ENCODE results near the gene PHF21A. TPM values are rescaled to one million over a fixed set of nuclear protein-coding genes. Genes with fewer than 3 reads are reported as not detected.

The PHF21A gene
- total RNA-seq, 1 donor from 2014 or later, result 49.6 TPM

GRCh38 chr11:45895553-45896259 lies 225.5 kb downstream of the PHF21A start:
- no peak overlapping the region for H3K4me3 Mint-ChIP-seq
- no peaks in the 10 kb centered on the region for H3K36me3 Mint-ChIP-seq
- no peaks in the 10 kb centered on the region for H3K9me3 Mint-ChIP-seq
- Histone ChIP-seq H3K27ac (no peak overlapping the region), H3K27me3 (peaks cover 5% of the 10 kb centered on the region), H4K20me1 (ENCODE audit: low read depth) (peaks cover 40% of the 10 kb centered on the region), H3K4me2 (peak overlapping the region; percentile 79), H3K36me3 (no peaks in the 10 kb centered on the region), H3K79me2 (ENCODE audit: low read depth) (no peaks in the 10 kb centered on the region), H2AFZ (replicated peaks) (no peak overlapping the region), H3K4me3 (no peak overlapping the region), H3F3A (ENCODE audit: low read depth) (peaks cover 29% of the 10 kb centered on the region), H3K9ac (no peak overlapping the region), H3K9me3 (ENCODE audit: low read depth) (no peaks in the 10 kb centered on the region), H3K4me1 (peaks cover 31% of the 10 kb centered on the region)
- H3K27me3 Mint-ChIP-seq (ENCODE audit: insufficient read depth, low read depth), result peaks cover 8% of the 10 kb centered on the region
- peaks cover 33% of the 10 kb centered on the region for H3K4me1 Mint-ChIP-seq
- no peak overlapping the region for H3K27ac Mint-ChIP-seq
- no peak for DNase-seq (ENCODE audit: low spot score)
- TF ChIP-seq CTCF (IDR thresholded peaks at IDR 0.05) (no peak), EZH2phosphoT487 (IDR thresholded peaks at IDR 0.05) (no peak), EZH2 (IDR thresholded peaks at IDR 0.05) (no peak)

GRCh38 chr11:45894555-45895247 lies 226.6 kb downstream of the PHF21A start:
- no peaks in the 10 kb centered on the region for H3K79me2 ChIP-seq (ENCODE audit: low read depth)
- H3K9me3 ChIP-seq (ENCODE audit: low read depth), result no peaks in the 10 kb centered on the region
- H4K20me1 ChIP-seq (ENCODE audit: low read depth), result peaks cover 35% of the 10 kb centered on the region
- H3K27me3 ChIP-seq, result no peaks in the 10 kb centered on the region
- H3K4me1 Mint-ChIP-seq, result peaks cover 29% of the 10 kb centered on the region
- no peaks in the 10 kb centered on the region for H3K36me3 Mint-ChIP-seq
- peak overlapping the region; percentile 10 for H3K4me3 Mint-ChIP-seq
- peaks cover 24% of the 10 kb centered on the region for H3F3A ChIP-seq (ENCODE audit: low read depth)
- H3K36me3 ChIP-seq, result no peaks in the 10 kb centered on the region
- peaks cover 8% of the 10 kb centered on the region for H3K27me3 Mint-ChIP-seq (ENCODE audit: insufficient read depth, low read depth)
- H3K27ac ChIP-seq, result no peak overlapping the region
- DNase-seq (ENCODE audit: low spot score), result no peak
- H2AFZ ChIP-seq (replicated peaks), result no peak overlapping the region
- peaks cover 27% of the 10 kb centered on the region for H3K4me1 ChIP-seq
- no peak overlapping the region for H3K4me2 ChIP-seq
- no peaks in the 10 kb centered on the region for H3K9me3 Mint-ChIP-seq
- H3K4me3 ChIP-seq, result no peak overlapping the region
- no peak overlapping the region for H3K27ac Mint-ChIP-seq
- TF ChIP-seq EZH2phosphoT487 (IDR thresholded peaks at IDR 0.05) (no peak), EZH2 (IDR thresholded peaks at IDR 0.05) (no peak), CTCF (IDR thresholded peaks at IDR 0.05) (no peak)
- no peak overlapping the region for H3K9ac ChIP-seq

GRCh38 chr11:45892856-45893255 lies 228.4 kb downstream of the PHF21A start:
- Histone ChIP-seq H3K4me1 (peaks cover 20% of the 10 kb centered on the region), H3F3A (ENCODE audit: low read depth) (peaks cover 14% of the 10 kb centered on the region), H3K79me2 (ENCODE audit: low read depth) (no peaks in the 10 kb centered on the region), H3K27ac (no peak overlapping the region), H3K4me3 (no peak overlapping the region), H3K9ac (no peak overlapping the region), H3K36me3 (no peaks in the 10 kb centered on the region), H3K27me3 (no peaks in the 10 kb centered on the region), H2AFZ (replicated peaks) (no peak overlapping the region), H3K4me2 (no peak overlapping the region), H4K20me1 (ENCODE audit: low read depth) (peaks cover 24% of the 10 kb centered on the region), H3K9me3 (ENCODE audit: low read depth) (no peaks in the 10 kb centered on the region)
- TF ChIP-seq EZH2 (IDR thresholded peaks at IDR 0.05), result no peak
- TF ChIP-seq CTCF (IDR thresholded peaks at IDR 0.05), result no peak
- TF ChIP-seq EZH2phosphoT487 (IDR thresholded peaks at IDR 0.05), result no peak
- H3K27me3 Mint-ChIP-seq (ENCODE audit: insufficient read depth, low read depth), result peaks cover 11% of the 10 kb centered on the region
- no peaks in the 10 kb centered on the region for H3K9me3 Mint-ChIP-seq
- no peak for DNase-seq (ENCODE audit: low spot score)
- H3K27ac Mint-ChIP-seq, result no peak overlapping the region
- peaks cover 16% of the 10 kb centered on the region for H3K4me1 Mint-ChIP-seq
- H3K36me3 Mint-ChIP-seq, result no peaks in the 10 kb centered on the region
- H3K4me3 Mint-ChIP-seq, result no peak overlapping the region

Data from neural progenitor cell (in vitro differentiated cells).